SHP77 treated with DMSO at 0.1 percent for 48 hours (cell line): ENCODE results near the gene FOXA2.

Experiments
- DNase-seq: peaks from one replicate; lab custom pipeline; 2025; lab: John Stamatoyannopoulos, UW

Gene FOXA2

GRCh38 chr20:22583773-22584521, 425 bp downstream of the FOXA2 start:
- DNase-seq = peak; percentile 53

- DNase-seq = peak; percentile 27
Observed at GRCh38 chr20:22582964-22583772, 1.2 kb downstream of the FOXA2 start.

GRCh38 chr20:22582386-22582963, 1.9 kb downstream of the FOXA2 start:
- no peak for DNase-seq

- DNase-seq = no peak
Observed at GRCh38 chr20:22581437-22582385, 2.7 kb downstream of the FOXA2 start.

GRCh38 chr20:22579711-22580697, 4.4 kb downstream of the FOXA2 start:
- DNase-seq = no peak

- no peak for DNase-seq
Observed at GRCh38 chr20:22579119-22579427, 5.3 kb downstream of the FOXA2 start.

- no peak for DNase-seq
Observed at GRCh38 chr20:22578221-22579118, 5.9 kb downstream of the FOXA2 start.

GRCh38 chr20:22577515-22578220, 6.7 kb downstream of the FOXA2 start:
- no peak for DNase-seq

GRCh38 chr20:22576733-22577514, 7.4 kb downstream of the FOXA2 start:
- no peak for DNase-seq

GRCh38 chr20:22576273-22576672, 8.1 kb downstream of the FOXA2 start:
- DNase-seq = no peak

- DNase-seq = no peak
Observed at GRCh38 chr20:22575737-22576136, 8.6 kb downstream of the FOXA2 start.

GRCh38 chr20:22575087-22575721, 9.2 kb downstream of the FOXA2 start:
- DNase-seq = no peak

GRCh38 chr20:22574545-22575086, 9.8 kb downstream of the FOXA2 start:
- no peak for DNase-seq

GRCh38 chr20:22572491-22572890, 11.9 kb downstream of the FOXA2 start:
- DNase-seq = no peak

GRCh38 chr20:22572023-22572422, 12.3 kb downstream of the FOXA2 start:
- no peak for DNase-seq

- no peak for DNase-seq
Observed at GRCh38 chr20:22569353-22569752, 15.0 kb downstream of the FOXA2 start.

- no peak for DNase-seq
Observed at GRCh38 chr20:22568872-22569344, 15.5 kb downstream of the FOXA2 start.
